Measurements from ENCODE around the gene GRAMD4. TPM values are rescaled to one million over a fixed set of nuclear protein-coding genes. Genes with fewer than 3 reads are reported as not detected.

Gene GRAMD4
- total RNA-seq, 2 donors from 2014 or later: 118 to 141 TPM

DNA sequence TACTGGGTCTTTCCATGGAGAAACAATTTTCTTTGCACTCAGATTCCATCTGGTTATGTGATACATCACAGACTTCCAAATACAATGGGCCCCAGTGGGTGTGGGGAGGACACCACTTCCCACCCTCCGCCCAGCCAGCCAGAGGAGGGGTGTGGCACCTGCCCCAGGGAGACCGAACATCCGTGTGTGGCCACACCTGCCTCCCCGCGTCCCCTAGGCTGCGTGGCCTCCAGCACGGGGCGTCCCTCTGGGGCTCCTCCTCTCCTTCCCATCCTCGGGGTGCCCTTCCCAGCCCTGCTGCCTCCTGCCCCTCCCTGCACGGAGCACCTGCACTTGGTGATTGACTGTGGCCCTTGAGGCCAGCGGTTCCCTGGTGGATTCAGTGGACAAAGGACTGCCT is 68.8 kb downstream of the GRAMD4 start:
- intact Hi-C loops (cut with DNase I): no loop called here
- H3K4me1 ChIP-seq: peaks cover 17% of the 10 kb centered on the region
- H3K27ac ChIP-seq: peak overlapping the region; percentile 54
- TF ChIP-seq, protein P1, sequence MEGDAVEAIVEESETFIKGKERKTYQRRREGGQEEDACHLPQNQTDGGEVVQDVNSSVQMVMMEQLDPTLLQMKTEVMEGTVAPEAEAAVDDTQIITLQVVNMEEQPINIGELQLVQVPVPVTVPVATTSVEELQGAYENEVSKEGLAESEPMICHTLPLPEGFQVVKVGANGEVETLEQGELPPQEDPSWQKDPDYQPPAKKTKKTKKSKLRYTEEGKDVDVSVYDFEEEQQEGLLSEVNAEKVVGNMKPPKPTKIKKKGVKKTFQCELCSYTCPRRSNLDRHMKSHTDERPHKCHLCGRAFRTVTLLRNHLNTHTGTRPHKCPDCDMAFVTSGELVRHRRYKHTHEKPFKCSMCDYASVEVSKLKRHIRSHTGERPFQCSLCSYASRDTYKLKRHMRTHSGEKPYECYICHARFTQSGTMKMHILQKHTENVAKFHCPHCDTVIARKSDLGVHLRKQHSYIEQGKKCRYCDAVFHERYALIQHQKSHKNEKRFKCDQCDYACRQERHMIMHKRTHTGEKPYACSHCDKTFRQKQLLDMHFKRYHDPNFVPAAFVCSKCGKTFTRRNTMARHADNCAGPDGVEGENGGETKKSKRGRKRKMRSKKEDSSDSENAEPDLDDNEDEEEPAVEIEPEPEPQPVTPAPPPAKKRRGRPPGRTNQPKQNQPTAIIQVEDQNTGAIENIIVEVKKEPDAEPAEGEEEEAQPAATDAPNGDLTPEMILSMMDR (IDR thresholded peaks at IDR 0.05): no peak
- no peaks in the 10 kb centered on the region for H3K27me3 ChIP-seq
- H3K4me3 ChIP-seq: no peak overlapping the region
- H3K9ac ChIP-seq (ENCODE audit: low read depth in 2 of 2, low read length in 2 of 2): no peak overlapping the region
- DNase-seq: peak; percentile 78
- H3K36me3 ChIP-seq: peaks cover 16% of the 10 kb centered on the region
- no peaks in the 10 kb centered on the region for H3K9me3 ChIP-seq

DNA sequence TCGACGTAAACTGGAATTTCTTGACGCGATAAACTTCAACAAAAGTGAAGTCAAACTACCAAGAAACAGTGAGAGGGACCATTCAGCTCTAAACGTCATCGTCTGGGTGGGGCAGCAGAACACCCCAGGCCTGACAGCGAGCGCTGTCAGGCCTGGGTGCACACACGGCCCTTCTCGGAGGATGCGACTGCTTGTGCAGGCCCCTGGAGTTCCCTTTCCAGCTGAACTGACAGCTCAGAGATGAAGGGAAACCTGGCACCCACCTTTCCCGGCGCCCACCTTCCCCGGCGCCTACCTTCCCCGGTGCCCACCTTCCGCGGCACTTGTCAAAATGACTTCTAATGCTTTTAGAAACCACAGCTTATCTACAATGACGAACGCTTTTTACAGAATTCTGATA is 70.0 kb downstream of the GRAMD4 start:
- TF ChIP-seq, protein P1 (IDR thresholded peaks at IDR 0.05): no peak
- H3K27ac ChIP-seq: no peak overlapping the region
- DNase-seq: no peak
- no peak overlapping the region for H3K9ac ChIP-seq (ENCODE audit: low read depth in 2 of 2, low read length in 2 of 2)
- H3K4me1 ChIP-seq: peaks cover 13% of the 10 kb centered on the region
- H3K4me3 ChIP-seq: no peak overlapping the region
- H3K9me3 ChIP-seq: no peaks in the 10 kb centered on the region
- no peaks in the 10 kb centered on the region for H3K27me3 ChIP-seq
- H3K36me3 ChIP-seq: peaks cover 20% of the 10 kb centered on the region
- intact Hi-C loops (cut with DNase I): no loop called here

DNA sequence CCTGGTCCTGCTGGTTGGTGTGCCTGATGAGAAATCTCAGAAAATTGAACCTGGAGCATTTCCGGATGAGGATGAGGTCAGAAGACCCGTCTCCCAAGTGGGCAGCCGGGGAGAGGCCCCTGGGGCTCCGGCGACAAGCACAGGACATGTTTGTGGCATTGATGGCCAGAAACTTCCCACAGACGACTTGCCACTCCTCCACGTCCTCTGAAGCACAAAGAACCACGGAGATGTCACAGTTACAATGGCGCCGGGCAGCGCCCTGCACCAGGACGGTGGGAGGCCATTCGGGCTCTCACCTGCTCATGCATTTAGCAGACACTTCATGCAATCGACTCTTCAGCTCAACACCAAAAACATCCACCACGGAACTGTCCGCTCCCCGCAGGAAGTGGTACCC is 71.4 kb downstream of the GRAMD4 start:
- H3K27me3 ChIP-seq: no peaks in the 10 kb centered on the region
- peaks cover 4% of the 10 kb centered on the region for H3K4me1 ChIP-seq
- no peak overlapping the region for H3K9ac ChIP-seq (ENCODE audit: low read depth in 2 of 2, low read length in 2 of 2)
- TF ChIP-seq, protein P1 (IDR thresholded peaks at IDR 0.05): no peak
- H3K27ac ChIP-seq: no peak overlapping the region
- DNase-seq: no peak
- H3K36me3 ChIP-seq: peaks cover 29% of the 10 kb centered on the region
- no peaks in the 10 kb centered on the region for H3K9me3 ChIP-seq
- intact Hi-C loops (cut with DNase I): no loop called here
- no peak overlapping the region for H3K4me3 ChIP-seq

DNA sequence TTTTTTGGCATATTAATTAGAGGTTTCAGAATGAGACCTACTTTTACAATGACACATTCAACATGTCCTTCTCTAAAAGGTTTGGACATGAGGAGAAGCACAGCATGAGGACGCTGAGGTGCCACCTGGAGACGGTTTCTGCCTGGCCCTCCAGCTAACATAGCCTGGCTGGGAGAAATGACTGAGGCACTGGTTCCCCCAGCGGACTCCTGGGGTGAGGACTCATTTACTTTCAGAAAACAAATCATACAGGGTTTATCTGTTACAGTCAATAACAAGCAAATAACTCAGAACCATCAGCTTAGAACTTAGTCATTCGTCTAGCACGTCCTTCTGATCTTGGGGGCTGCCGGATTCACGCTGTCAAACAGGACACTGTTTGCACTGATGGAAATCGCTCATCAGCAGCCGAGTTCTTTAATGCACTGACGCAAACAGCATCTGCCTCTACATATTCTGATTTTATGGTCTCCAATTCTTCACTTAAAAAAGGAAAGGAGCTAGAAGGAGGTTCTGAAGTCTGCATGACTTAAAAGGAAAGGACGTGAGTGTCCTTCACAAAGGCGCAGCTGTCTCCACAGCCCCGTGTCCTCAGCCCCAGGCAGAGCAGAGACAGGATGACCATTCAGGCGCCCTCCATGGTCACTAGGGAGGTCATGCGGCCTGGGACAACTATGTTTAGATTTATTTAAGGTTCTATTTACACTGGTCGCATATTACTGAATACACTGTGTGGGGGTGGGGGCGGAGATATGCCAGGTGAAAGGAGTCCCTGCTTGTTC is 73.6 kb downstream of the GRAMD4 start:
- Histone ChIP-seq H3K27me3 (no peaks in the 10 kb centered on the region), H3K36me3 (peaks cover 38% of the 10 kb centered on the region), H3K4me3 (no peak overlapping the region), H3K27ac (no peak overlapping the region), H3K9ac (ENCODE audit: low read depth in 2 of 2, low read length in 2 of 2) (no peak overlapping the region), H3K4me1 (no peaks in the 10 kb centered on the region), H3K9me3 (no peaks in the 10 kb centered on the region)
- intact Hi-C loops (cut with DNase I): no loop called here
- TF ChIP-seq, protein P1 (IDR thresholded peaks at IDR 0.05): no peak
- no peak for DNase-seq

DNA sequence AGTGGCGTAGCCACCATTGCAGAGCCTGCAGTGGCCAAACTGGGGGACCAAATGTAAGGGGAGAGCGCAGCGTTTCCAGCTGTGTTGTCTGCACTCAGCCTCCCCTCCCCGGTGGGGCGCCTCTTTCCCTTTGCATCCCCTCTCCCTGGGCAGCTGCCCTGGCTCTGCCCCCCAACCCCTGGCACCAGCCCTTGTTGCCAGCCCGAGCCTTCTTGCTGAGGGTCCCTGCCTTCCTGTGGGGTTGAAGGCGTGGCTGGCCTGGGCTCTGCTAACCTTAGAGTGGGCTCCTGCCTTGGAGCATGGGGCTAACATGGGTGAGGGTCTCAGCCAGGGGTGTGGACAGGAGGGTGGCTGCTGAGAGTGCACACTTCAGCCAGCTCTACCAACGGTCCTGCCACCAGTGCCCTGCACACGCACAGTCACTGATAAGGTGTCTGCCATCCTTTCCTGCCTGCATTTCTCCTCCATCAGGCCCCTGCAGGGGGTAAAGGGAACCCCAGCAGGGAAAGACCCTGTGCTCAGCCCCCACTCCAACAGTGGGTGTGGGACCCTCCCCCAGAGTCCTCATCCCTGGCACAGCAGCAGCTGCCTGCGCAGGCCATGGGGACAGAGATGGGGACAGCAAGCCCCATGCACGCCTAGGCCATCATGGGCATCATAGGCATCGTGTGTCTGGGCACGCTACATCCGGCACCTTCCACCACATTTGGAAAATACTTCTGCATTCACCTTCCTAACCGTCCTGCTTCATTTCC is 74.4 kb downstream of the GRAMD4 start:
- no peak for DNase-seq
- TF ChIP-seq, protein P1 (IDR thresholded peaks at IDR 0.05): no peak

More for the DNA sequence above, 74.4 kb downstream of the GRAMD4 start:
- H3K36me3 ChIP-seq: peaks cover 38% of the 10 kb centered on the region
- H3K27me3 ChIP-seq: no peaks in the 10 kb centered on the region
- no peak overlapping the region for H3K4me3 ChIP-seq
- H3K4me1 ChIP-seq: no peaks in the 10 kb centered on the region
- no peak overlapping the region for H3K27ac ChIP-seq
- no peaks in the 10 kb centered on the region for H3K9me3 ChIP-seq
- intact Hi-C loops (cut with DNase I): no loop called here
- no peak overlapping the region for H3K9ac ChIP-seq (ENCODE audit: low read depth in 2 of 2, low read length in 2 of 2)
